ENCODE results near the gene PCSK6.
"Not testable (repeated sequence)": the region's sequence is repeated elsewhere in the genome, so short reads cannot be mapped to it uniquely, and the experiment has no call there.

PCSK6 gene

GRCh38 chr15:101353240-101353639 lies 136.3 kb downstream of the PCSK6 start:
- no peak for DNase-seq

GRCh38 chr15:101351736-101352135 lies 137.8 kb downstream of the PCSK6 start:
- no peak for DNase-seq

DNA sequence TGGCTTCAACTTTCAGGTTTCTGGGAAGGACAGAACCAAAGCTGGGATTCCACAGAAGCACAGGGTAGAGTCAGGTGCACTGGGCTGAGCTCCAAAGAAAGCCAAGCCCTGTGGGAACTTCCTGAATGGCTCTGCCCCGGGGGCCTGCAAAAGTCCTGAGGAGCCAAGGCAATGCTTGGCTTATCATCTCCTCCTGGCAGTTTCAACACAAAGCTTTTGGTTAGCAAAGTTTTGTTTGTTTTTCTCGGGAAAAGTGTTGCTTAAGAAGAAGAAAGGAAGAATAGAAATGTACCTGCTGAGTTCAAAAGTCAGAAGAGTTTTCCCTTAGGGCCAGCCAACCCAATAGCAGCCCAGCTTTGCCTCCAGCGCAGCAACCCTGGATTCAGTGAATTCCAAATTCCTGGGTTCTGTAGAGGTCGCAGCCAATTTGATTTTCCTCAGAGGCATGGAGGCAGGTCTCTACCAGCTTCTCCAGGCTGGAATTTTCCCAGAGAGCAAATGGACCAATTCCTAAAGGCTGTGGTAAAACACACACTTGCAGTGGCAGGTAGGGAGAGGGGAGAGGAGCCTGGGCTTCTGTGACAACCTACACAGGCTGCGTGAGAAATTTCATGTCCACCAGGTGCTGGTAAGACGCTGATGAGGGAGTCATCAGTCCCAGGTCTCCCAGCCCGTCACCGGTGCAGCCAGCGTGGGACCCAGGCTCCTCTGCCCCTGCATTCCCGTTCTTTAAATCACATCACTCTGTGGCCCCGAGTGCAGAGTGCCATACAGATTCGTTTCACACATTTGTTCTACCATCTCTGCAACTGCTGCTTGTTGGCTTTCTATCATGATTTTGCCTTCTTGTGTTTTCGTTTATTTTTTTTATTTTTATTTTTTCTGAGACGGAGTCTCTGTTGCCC lies 140.2 kb downstream of the PCSK6 start:
- DNase-seq: no peak

GRCh38 chr15:101348643-101349042 lies 140.9 kb downstream of the PCSK6 start:
- no peak for DNase-seq

DNA sequence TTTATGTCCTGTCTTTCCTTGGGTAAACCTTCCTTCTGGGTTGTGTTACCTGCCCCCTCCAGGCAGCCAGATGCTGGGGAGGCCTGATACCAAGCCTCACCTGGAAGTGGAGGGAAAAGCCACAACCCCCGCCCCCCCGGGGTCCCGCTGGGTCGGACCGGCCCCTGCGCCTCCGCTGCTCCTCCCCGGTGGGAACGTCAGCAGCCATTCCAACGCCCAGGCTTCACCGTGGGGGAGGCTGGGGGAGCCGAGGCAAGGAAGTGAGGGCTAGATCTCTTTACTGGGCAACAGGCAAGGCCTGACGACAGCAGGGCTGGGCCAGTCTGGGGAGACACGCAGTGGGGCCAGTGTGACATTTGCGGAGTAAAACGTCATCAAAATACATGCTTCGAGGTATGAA lies 141.5 kb downstream of the PCSK6 start:
- no peak for DNase-seq

DNA sequence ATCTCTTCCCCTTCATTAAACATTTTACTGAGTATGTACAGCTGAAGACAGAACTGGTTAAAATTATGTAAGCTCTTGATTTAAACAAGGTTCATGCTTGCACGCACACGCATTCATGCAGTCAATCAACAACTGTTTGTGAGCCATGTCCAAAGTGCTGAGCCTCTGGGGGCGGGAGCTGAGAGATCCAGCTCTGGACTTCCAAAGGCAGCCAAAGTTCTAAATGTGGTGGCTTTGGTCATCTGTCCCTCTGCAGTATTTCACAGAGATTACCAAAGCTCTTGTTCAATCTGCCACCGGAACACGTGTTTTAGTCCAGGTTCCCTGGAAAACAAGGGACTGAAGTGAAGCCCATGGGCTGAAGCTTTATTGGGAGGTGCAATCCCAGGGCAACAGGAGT lies 142.1 kb downstream of the PCSK6 start:
- no peak for DNase-seq

DNA sequence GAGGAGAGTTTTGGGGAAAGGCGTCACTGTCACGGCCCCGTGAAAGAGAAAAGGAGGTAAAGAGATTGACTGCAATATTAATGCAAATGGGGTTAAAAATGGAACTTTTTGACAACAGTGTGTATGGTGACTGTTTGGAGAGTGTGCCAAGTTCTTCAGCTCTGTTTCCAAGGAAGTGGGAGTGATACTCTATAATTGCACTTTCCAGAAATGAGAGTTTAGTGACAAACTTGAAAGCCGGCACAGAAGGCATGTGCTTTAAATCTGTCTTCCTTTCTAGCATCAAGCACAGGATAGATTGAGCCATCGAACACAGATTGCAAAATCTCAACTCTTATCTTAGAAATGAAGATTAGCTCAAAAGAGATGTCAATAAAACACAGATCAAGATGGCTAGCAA lies 142.6 kb downstream of the PCSK6 start:
- no peak for DNase-seq

GRCh38 chr15:101342056-101342455 lies 147.5 kb downstream of the PCSK6 start:
- DNase-seq: no peak

DNA sequence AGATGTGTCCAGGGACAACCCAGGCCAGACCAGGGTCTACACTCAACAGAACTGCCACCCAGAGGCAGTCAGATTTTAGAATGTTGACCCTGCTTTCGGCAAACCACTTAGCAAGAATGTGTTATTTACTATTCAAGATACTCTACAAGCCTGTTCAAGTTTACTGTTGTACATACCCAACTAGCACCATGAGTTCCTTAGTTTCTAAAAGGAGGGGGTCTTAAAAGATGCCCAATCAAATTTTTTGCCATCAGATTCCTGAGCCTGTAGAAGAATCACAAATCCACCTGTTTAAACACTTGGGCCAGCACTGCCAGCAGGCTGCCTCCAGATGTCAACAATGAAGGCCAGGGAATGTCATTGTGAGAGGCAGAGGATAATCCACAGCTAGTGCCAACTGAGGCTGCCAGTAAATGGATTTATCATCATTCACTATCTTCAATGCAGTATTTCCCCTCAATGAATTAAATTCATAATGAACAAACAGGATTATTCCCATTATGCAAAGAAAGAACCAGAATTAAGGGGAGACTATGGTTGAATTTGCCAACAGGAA lies 150.9 kb downstream of the PCSK6 start:
- DNase-seq: no peak

- no peak for DNase-seq
Observed at GRCh38 chr15:101337976-101338375, 151.5 kb downstream of the PCSK6 start.

DNA sequence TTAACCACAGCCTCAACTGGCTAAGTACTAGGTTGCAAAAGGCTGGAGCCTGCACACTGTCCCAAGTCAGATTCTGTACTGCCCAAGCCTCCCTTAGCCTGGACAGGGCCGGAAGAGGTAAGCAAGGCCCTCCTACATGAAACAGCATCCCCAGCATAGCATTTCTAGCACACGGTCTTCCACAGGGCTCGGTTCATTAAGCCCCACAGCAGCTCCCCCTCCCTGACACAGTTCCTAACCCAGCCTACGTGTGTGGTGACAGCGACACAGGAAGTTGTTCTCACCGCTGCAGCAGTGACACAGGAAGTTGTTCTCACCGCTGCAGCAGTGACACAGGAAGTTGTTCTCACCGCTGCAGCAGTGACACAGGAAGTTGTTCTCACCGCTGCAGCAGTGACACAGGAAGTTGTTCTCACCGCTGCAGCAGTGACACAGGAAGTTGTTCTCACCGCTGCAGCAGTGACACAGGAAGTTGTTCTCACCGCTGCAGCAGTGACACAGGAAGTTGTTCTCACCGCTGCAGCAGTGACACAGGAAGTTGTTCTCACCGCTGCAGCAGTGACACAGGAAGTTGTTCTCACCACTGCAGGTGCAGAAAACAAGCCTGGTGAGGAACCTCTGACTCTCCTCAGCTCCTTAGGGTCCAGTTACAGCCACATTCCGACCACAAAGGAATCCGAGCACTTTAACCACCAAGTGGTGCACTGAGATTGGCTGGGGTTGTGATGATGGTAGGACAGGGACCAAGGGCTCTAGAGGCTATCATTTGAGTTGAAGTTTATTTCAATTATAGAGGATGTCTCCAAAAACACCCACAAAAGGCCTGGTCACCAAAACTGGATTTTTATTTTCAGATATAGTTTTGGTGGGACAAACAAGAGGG lies 155.4 kb downstream of the PCSK6 start:
- DNase-seq: not testable (repeated sequence)

GRCh38 chr15:101332061-101332467 lies 157.4 kb downstream of the PCSK6 start:
- DNase-seq: no peak

- DNase-seq: no peak
Observed at GRCh38 chr15:101329867-101330380, 159.6 kb downstream of the PCSK6 start.

- DNase-seq: no peak
Observed at GRCh38 chr15:101329309-101329863, 160.1 kb downstream of the PCSK6 start.

- DNase-seq: no peak
Observed at GRCh38 chr15:101328001-101328400, 161.5 kb downstream of the PCSK6 start.

DNA sequence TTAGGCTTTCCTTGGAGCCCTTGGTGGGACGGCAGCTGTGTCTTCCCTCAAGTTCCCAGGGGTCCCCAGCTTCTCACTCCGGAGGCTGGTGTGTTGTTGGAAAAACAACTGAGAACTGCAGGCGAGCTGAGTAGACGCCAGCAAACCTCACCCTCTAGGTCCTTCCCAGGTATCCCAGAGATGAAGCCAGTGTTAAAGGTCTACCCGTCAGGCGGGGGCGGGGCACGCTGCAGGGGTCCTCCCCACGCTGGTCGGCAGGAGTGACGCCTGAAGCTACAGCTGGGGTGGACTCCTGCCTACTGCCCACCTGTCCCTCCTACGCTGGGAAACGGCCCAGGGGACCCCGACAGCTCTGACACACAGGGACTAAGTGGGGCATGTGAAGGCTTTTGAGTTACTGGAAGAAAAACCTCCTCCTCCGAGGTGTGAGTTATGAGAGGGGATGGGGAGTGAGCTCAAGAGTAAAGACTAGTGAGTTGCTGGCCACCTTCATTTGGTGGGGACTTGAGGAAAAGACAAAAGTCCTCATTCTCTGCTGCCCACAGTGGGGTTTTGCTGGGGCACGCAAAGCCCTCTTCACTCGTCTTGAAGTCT lies 162.3 kb downstream of the PCSK6 start:
- no peak for DNase-seq

DNA sequence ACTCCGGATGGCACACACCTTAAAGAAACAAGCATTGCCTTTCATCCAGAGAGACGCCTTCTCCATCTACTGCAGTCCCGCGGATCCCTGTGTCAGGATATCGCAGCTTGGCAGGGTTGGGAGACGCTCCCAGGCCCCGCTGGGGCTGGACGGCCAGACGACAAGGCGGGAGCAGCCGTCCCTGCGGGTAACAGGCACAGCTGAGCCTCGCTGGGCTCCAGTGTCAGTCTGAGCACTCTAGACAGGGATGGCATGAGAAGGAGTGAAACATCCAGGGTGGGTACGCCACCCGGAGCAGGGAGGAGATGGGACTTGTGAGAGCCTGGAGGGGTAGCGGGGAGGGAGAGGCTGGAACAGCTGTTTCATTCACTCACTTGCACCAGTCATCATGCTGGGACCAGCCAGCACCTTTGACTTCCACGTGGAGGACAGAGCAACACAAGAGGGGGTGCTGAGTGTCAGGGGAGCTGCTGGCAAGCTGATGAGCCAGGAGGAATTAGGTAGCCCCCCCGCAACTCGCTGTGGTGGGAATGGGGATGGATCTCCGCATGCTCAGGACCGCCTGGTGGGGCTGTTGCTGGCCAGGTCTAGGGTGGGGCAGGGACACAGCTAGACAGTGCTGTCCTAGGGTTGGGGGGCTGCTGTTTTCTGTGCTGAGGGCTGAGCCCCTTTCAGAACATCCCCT lies 162.9 kb downstream of the PCSK6 start:
- no peak for DNase-seq

- no peak for DNase-seq
Observed at GRCh38 chr15:101326026-101326315, 163.5 kb downstream of the PCSK6 start.

DNA sequence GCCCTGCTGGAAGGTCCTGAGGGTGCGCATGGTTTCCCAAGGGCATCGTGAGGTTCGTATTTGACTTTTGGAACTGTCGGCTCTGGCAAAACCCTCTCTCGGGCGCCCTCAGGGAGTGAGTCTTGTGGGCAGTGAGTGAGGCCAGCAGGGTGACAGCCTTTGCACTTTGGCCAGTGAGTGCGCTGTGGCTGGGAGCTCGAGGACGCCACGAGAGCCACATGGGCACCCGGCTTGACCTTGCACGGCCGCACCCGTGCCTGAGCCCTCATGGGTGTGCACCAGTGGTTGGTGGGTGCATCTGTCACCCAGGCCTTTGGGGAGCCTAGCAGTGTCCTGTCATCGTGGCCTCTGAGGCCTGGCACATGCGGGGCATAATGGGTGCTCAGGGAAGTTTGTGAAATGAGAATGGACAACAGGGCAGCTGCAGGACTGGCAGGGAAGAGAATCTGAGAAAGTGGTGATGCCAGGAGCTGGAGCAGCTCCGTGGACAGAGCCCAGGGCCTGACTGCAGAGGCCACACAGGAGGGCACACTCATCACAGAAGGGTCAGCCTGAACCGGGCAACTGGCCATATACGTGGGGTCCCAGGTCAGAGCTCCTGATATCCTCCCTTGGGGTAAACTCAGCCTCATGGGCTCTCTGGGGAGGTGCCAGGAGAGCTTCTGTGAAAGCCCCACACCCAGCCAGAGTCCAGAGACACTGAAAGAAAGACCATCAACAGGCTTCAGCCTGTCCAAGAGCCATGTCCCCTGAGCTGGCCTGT lies 164.1 kb downstream of the PCSK6 start:
- no peak for DNase-seq

DNA sequence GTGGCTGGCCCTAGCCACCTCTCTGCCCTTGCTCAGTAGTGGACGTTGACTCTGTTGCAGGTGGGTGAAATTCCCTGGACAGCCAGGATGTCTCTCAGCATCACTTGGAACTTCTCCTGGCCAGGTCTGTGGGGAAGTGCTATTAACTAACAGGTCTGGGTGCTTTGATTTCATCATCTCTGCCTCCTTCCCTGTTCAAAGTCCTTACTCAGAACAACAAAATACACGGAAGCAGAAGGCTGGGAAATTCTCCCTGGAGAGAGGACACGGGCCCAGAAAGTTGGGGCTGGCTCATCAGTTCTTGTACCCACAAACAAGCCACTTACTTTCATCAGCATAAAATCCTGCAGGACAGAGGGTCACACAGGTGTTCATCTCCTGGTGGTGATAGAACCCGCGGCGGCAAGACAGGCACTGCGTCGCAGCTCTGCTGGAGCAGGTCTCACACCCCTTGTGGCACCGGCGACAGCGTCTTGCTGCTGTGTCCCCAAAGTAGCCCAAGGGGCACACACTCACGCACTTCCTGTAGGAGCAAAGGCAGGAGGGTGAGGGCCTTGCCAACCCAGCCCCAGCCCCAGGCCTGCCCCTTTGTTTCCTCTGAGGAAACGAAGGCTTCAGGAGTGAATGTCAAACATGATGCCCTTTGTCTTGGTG lies 164.9 kb downstream of the PCSK6 start:
- no peak for DNase-seq
